SJSA1 (cell line): ENCODE measurements around the gene KCNT2. TPM values are rescaled to one million over a fixed set of nuclear protein-coding genes. Genes with fewer than 3 reads are reported as not detected.

ENCODE experiments used
- DNase-seq, 2 experiments: peaks; one replicate each; pipeline ENCODE4 v3.0.0-alpha.2; 2015 to 2020; ENCODE audit warnings: low spot score in 2 of 2, low read depth in 1 of 2
- H3K27ac ChIP-seq: fragments of 250-450 bp; sonication (Bioruptor Pico); 2 replicates; pipeline ENCODE4 v1.5.1; 2020; ENCODE audit warnings: mild to moderate bottlenecking, moderate library complexity
- H3K27me3 ChIP-seq: fragments of 250-450 bp; sonication (Bioruptor Pico); replicated peaks from 2 replicates; pipeline ENCODE4 v1.5.1; 2020; ENCODE audit warnings: mild to moderate bottlenecking, moderate library complexity
- H3K36me3 ChIP-seq: fragments of 250-450 bp; sonication (Bioruptor Pico); 2 replicates; pipeline ENCODE4 v1.5.1; 2020; ENCODE audit warnings: mild to moderate bottlenecking
- H3K4me1 ChIP-seq: fragments of 250-450 bp; sonication (Bioruptor Pico); replicated peaks from 2 replicates; pipeline ENCODE4 v1.6.1; 2021; ENCODE audit warnings: mild to moderate bottlenecking
- H3K4me3 ChIP-seq: fragments of 250-450 bp; sonication (Bioruptor Pico); 2 replicates; pipeline ENCODE4 v1.5.1; 2020; ENCODE audit warnings: mild to moderate bottlenecking
- H3K9me3 ChIP-seq: fragments of 250-450 bp; sonication (Bioruptor Pico); replicated peaks from 2 replicates; pipeline ENCODE4 v1.5.1; 2020; ENCODE audit warnings: mild to moderate bottlenecking
- total RNA-seq: library from RNA; depleted of rRNA; stranded (reverse); fragments of >200 nt; shearing (Covaris generic); gene quantifications from 2 replicates; pipeline ENCODE4 v1.2.3, GENCODE V29; 2014

Gene KCNT2
- total RNA-seq, 1 experiment from 2014 or later: 0.05 TPM

DNA sequence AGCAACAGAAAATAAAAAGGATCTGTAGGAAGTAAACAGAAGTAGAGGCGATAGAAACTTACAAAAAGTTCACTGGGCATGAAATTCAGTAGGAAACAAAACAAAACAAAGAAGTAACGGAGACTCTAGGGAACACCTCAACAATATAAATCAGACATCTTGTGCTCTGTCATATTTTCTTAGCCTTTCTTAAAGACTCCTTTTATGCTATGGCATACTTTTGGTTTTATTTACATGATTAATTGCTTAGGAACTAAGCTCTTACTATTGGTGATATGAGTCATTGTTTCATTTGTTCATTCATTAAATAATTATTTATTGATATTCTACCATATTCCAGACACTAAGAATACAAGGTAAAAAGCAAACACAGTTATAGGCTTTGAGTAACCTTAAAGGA is 126.6 kb downstream of the KCNT2 start:
- Histone ChIP-seq H3K4me1 (no peaks in the 10 kb centered on the region), H3K27ac (no peak overlapping the region), H3K9me3 (no peaks in the 10 kb centered on the region), H3K4me3 (no peak overlapping the region), H3K36me3 (no peaks in the 10 kb centered on the region), H3K27me3 (no peaks in the 10 kb centered on the region)
- DNase-seq: no peak

GRCh38 chr1:196477262-196477661 is 131.0 kb downstream of the KCNT2 start:
- no peak for DNase-seq
- no peak overlapping the region for H3K4me3 ChIP-seq
- no peaks in the 10 kb centered on the region for H3K27me3 ChIP-seq
- H3K27ac ChIP-seq: no peak overlapping the region
- H3K9me3 ChIP-seq: no peaks in the 10 kb centered on the region
- no peaks in the 10 kb centered on the region for H3K4me1 ChIP-seq
- H3K36me3 ChIP-seq: no peaks in the 10 kb centered on the region

DNA sequence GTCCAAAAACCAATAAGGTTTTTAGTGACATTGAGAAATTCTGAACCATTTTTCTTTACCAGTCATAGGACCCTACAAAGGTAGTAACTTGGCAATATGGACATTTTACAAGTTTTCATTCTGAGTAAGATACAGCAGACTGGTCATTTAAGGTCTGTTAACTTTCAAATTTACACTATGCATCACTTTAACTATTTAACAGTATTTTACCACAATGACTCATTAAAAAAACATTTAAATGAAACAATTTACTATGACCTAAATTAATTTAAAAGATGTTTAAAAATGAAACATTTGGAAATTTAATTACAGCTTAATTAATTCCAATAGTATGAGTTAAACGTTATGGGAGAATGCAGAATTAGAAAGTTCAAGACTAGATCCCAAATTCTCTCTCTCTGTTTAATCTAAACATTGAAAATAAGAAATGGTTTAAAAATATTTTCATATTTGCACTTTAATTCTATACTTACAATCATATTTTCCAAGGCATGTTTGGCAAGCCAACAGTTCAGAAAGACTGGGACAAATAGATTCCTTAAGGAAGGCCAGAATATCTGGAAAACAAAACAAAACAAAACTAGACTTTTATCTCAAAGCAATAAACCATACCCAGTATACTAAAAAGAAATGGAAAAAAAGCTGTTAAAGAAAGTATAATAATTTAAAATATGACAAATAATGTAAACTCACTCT is 140.9 kb downstream of the KCNT2 start:
- Histone ChIP-seq H3K36me3 (no peaks in the 10 kb centered on the region), H3K27ac (peak overlapping the region; percentile 55), H3K4me3 (no peak overlapping the region), H3K27me3 (no peaks in the 10 kb centered on the region), H3K4me1 (peaks cover 21% of the 10 kb centered on the region), H3K9me3 (no peaks in the 10 kb centered on the region)
- no peak for DNase-seq

GRCh38 chr1:196466654-196467053 is 141.6 kb downstream of the KCNT2 start:
- no peak overlapping the region for H3K4me3 ChIP-seq
- H3K9me3 ChIP-seq: no peaks in the 10 kb centered on the region
- no peaks in the 10 kb centered on the region for H3K27me3 ChIP-seq
- no peaks in the 10 kb centered on the region for H3K36me3 ChIP-seq
- peak; percentile 52 to 60 for DNase-seq
- peaks cover 21% of the 10 kb centered on the region for H3K4me1 ChIP-seq
- peak overlapping the region; percentile 55 for H3K27ac ChIP-seq

DNA sequence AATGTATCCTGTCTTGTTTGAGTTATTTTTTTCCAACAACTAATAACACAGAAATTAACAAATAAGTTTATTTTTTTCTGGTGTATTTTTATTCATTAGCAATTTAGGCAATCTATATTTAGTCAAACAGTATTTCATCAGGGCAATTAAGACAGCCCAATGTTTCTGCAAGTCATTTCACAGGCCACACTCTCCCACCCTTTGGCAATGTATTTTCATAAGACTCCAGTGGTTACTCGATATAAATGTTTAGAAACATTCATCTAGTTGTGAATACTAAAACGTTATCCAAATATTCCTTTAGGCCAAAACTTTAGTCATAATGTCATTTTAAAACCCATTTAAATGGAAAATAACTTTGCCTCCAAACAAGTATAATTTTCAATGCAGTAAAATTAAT is 142.1 kb downstream of the KCNT2 start:
- no peaks in the 10 kb centered on the region for H3K9me3 ChIP-seq
- 0 out of 2 replicates have a peak overlapping the region, but pooled peaks have one; percentile 1 for H3K27ac ChIP-seq
- H3K27me3 ChIP-seq: no peaks in the 10 kb centered on the region
- no peak overlapping the region for H3K4me3 ChIP-seq
- H3K4me1 ChIP-seq: peaks cover 21% of the 10 kb centered on the region
- peak in 1 of 2 experiments; percentile 25 for DNase-seq
- no peaks in the 10 kb centered on the region for H3K36me3 ChIP-seq

DNA sequence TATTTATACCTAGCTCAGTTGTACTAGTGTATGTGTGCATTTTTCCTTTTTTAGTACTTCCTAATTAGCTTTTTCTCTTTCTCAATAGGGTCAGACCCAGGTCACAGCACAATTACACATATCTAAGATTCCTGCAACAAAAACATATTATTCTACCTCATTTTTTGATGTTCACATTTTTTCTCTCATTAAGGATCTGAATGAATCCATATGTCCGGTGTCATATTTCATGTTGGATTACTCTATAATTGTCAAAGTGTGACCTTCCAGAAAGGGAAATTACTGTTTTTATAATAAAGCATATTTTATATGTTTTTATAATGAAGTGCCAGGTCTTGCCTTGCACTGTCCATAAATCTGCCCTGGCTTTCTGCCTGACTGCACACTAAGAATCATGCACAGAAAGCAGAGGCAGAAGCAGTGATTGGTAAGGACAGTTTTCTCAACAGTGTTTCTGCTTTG is 143.7 kb downstream of the KCNT2 start:
- Histone ChIP-seq H3K27ac (no peak overlapping the region), H3K36me3 (no peaks in the 10 kb centered on the region)
- DNase-seq: no peak

DNA sequence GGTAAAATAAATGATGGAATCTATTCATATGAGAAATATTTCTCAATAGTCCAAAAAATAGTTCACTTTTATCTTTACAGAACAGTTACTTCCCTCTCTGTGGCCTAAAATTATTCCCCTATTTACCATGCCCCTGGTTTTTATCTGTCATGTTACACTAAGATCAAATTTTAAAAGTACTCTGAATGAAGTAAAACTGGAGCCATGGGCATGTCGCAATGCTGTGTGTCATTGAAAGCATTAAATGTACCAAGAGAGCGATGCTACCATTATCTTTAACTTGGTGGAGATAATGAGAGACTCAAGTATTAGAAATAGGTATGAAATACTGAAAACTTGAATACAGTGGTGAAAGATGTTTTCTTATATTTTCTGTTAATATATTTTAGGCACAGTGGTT is 146.2 kb downstream of the KCNT2 start:
- Histone ChIP-seq H3K4me3 (no peak overlapping the region), H3K9me3 (no peaks in the 10 kb centered on the region), H3K36me3 (no peaks in the 10 kb centered on the region), H3K27me3 (no peaks in the 10 kb centered on the region), H3K27ac (no peak overlapping the region), H3K4me1 (peaks cover 16% of the 10 kb centered on the region)
- no peak for DNase-seq

More for the DNA sequence above, 143.7 kb downstream of the KCNT2 start:
- no peaks in the 10 kb centered on the region for H3K9me3 ChIP-seq
- H3K4me1 ChIP-seq: peaks cover 21% of the 10 kb centered on the region
- H3K27me3 ChIP-seq: no peaks in the 10 kb centered on the region
- no peak overlapping the region for H3K4me3 ChIP-seq

DNA sequence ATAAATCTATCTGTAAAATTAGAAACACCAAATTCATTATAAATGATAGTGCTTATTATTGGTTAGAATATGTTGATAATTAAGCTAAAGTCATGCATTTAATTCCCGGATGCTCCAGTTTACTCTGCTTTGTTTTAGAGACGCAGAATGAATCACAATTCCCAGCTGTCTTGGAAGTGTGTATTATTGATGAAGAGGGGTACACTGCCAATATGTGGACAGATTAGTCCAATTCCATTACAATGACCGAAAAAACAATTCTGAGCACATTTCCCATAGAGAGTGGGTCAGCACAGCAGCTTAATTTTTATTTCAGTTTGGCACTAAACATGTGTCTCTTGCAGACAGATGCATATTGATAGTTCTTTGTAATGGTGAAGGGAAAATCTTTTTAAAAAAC is 146.7 kb downstream of the KCNT2 start:
- Histone ChIP-seq H3K4me1 (peaks cover 12% of the 10 kb centered on the region), H3K27ac (no peak overlapping the region), H3K36me3 (no peaks in the 10 kb centered on the region), H3K9me3 (no peaks in the 10 kb centered on the region), H3K27me3 (no peaks in the 10 kb centered on the region), H3K4me3 (no peak overlapping the region)
- DNase-seq: no peak

GRCh38 chr1:196459383-196459782 is 148.9 kb downstream of the KCNT2 start:
- Histone ChIP-seq H3K9me3 (no peaks in the 10 kb centered on the region), H3K4me1 (peaks cover under 1% of the 10 kb centered on the region; the same call in 1 of the 2 replicates), H3K27ac (no peak overlapping the region), H3K4me3 (no peak overlapping the region), H3K27me3 (no peaks in the 10 kb centered on the region), H3K36me3 (no peaks in the 10 kb centered on the region)
- DNase-seq: no peak

- Histone ChIP-seq H3K9me3 (no peaks in the 10 kb centered on the region), H3K4me1 (no peaks in the 10 kb centered on the region), H3K36me3 (no peaks in the 10 kb centered on the region), H3K27ac (no peak overlapping the region), H3K27me3 (no peaks in the 10 kb centered on the region), H3K4me3 (no peak overlapping the region)
- DNase-seq: no peak
Measured at GRCh38 chr1:196454792-196455191, 153.4 kb downstream of the KCNT2 start.

- no peak overlapping the region for H3K27ac ChIP-seq
- H3K27me3 ChIP-seq: no peaks in the 10 kb centered on the region
- no peaks in the 10 kb centered on the region for H3K36me3 ChIP-seq
- no peak for DNase-seq
- no peaks in the 10 kb centered on the region for H3K4me1 ChIP-seq
- H3K9me3 ChIP-seq: no peaks in the 10 kb centered on the region
- no peak overlapping the region for H3K4me3 ChIP-seq
Measured at GRCh38 chr1:196451103-196451502, 157.1 kb downstream of the KCNT2 start.

DNA sequence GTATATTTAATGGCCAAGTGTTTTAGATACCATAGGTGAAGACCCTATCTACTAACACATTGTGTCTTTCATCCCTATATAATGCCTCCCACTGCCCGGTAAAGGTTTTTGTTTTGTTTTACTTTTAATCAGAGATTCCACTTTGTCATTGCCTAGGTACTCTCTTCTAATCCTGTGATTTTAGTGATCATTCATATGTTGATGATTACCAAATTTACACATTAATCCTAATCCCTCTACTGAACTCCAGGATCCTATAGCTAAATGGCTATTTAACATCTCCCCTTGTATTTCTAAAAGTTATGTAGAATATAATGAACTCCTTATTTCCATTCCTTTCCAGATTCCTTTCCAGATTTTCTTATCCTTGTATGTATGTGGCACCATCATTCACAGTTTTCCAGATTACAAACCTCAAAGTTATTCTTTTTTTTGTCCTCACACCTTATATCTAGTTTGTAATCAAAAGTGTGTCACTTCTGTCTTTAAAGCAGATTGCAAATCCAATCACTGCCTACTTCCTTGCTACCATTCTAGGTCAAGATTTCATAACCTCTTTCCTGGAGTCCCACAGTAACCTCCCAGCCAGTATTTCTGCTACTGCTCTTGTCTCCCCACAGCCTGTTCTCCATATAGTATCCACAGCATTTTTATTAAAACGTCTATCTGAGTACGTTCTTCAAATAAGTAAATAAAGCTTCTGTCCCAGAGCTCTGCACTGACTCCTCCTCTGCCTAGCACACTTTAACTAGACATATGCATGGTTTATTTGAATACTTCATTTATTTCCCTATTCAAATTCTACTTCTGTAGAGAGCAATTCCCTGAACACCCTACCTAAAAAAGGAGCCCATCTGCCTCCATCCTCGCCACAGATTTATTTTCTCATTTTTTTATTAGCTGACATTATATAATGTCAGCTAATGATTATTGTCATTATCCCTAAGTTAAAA is 157.8 kb downstream of the KCNT2 start:
- no peak overlapping the region for H3K27ac ChIP-seq
- H3K27me3 ChIP-seq: no peaks in the 10 kb centered on the region
- DNase-seq: no peak
- H3K36me3 ChIP-seq: no peaks in the 10 kb centered on the region
- no peak overlapping the region for H3K4me3 ChIP-seq
- no peaks in the 10 kb centered on the region for H3K9me3 ChIP-seq
- no peaks in the 10 kb centered on the region for H3K4me1 ChIP-seq

DNA sequence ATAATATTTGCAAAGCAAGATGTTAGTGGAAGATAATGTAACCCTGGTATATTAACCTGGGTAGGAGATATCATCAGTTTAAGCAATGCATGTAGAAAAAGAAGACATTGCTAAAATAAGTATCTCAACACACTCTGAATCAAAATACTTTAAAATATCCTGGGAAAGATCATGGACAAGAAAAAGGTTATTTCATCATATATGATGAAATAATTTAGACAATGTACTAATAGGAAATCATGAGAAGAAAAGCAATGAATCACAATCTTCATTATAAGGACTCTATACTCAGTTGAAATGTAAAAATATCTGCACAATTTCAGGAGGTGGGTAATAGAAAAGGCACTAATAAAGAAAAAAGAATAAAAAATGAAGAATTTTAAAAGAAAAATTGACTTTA is 158.8 kb downstream of the KCNT2 start:
- no peaks in the 10 kb centered on the region for H3K36me3 ChIP-seq
- H3K9me3 ChIP-seq: no peaks in the 10 kb centered on the region
- no peak overlapping the region for H3K4me3 ChIP-seq
- no peak for DNase-seq
- H3K27ac ChIP-seq: no peak overlapping the region
- no peaks in the 10 kb centered on the region for H3K4me1 ChIP-seq
- no peaks in the 10 kb centered on the region for H3K27me3 ChIP-seq

- H3K27me3 ChIP-seq: no peaks in the 10 kb centered on the region
- H3K4me1 ChIP-seq: no peaks in the 10 kb centered on the region
- no peak for DNase-seq
- H3K36me3 ChIP-seq: no peaks in the 10 kb centered on the region
- H3K4me3 ChIP-seq: no peak overlapping the region
- H3K9me3 ChIP-seq: no peaks in the 10 kb centered on the region
- no peak overlapping the region for H3K27ac ChIP-seq
Measured at GRCh38 chr1:196445775-196446174, 162.5 kb downstream of the KCNT2 start.
